ENCODE results near the gene MAP6.

The MAP6 gene

DNA sequence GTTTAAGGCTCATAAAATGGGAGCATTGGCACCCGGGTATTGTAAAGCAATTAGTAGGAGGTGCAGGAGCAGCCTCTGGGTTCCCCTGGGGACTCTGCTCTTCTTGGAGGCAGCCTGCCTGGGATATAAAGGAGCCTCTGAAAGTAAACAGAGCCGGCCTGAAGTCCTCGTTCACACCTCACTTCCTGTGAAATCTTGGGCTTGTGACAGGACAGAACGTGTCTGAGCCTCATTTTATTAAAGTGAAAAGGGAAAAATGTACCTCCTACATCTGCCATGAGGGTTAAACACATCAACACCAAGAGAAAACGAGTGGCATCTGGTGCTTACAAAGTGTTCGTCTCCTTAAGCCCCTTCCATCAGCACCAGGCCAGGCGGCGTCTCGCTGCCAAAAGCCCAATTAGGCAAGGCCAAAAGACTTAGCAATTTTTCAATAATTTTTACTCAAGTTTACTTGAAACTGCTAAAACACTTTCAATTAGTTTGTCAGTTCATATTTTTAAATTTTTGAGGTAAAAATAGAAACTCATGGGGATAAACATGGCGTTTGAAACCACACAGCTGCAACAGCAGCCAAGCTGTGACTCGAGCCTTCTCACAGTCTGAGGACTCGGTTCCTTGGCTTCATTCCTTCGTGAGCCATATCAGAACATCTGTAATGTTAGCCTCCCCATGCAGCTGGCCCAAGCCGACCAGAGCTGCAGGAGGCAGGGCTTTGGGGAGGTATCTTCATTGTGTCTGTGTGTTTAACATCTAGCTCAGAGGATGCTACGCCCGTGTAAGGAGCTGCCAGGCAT lies 33.6 kb downstream of the MAP6 start:
- no peak overlapping the region for H3K4me3 ChIP-seq (replicated peaks; ENCODE audit: low read depth, low read length)
- DNase-seq (ENCODE audit: extremely low read depth, low read depth): no peak
- TF ChIP-seq CTCF (IDR thresholded peaks at IDR 0.05; ENCODE audit: low read depth, low read length, missing control alignments): no peak

GRCh38 chr11:75633409-75634066 lies 35.3 kb downstream of the MAP6 start:
- DNase-seq (ENCODE audit: extremely low read depth, low read depth): no peak
- no peak overlapping the region for H3K4me3 ChIP-seq (replicated peaks; ENCODE audit: low read depth, low read length)
- no peak for TF ChIP-seq CTCF (IDR thresholded peaks at IDR 0.05; ENCODE audit: low read depth, low read length, missing control alignments)

GRCh38 chr11:75632962-75633361 lies 35.9 kb downstream of the MAP6 start:
- no peak for TF ChIP-seq CTCF (IDR thresholded peaks at IDR 0.05; ENCODE audit: low read depth, low read length, missing control alignments)
- DNase-seq (ENCODE audit: extremely low read depth, low read depth): no peak
- H3K4me3 ChIP-seq (replicated peaks; ENCODE audit: low read depth, low read length): no peak overlapping the region

DNA sequence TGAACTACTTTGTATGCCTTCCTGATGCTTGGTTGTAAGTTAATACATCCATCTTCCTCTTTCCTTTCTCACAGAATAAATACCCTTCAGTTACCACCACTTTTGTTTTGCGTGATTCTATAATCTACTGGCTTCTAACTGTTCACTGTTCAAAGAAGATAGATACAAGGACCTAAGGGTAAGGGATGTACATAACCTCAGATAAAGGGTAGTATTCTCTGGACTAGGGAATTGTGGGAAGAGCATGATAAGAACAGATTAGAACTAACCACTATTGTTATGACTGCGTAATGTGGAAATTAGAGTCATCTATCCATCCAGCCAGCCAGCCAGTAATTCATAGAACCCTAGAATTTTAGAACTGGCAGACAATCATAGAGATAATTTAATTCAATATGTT lies 36.4 kb downstream of the MAP6 start:
- no peak for TF ChIP-seq CTCF (IDR thresholded peaks at IDR 0.05; ENCODE audit: low read depth, low read length, missing control alignments)
- no peak for DNase-seq (ENCODE audit: extremely low read depth, low read depth)
- no peak overlapping the region for H3K4me3 ChIP-seq (replicated peaks; ENCODE audit: low read depth, low read length)

DNA sequence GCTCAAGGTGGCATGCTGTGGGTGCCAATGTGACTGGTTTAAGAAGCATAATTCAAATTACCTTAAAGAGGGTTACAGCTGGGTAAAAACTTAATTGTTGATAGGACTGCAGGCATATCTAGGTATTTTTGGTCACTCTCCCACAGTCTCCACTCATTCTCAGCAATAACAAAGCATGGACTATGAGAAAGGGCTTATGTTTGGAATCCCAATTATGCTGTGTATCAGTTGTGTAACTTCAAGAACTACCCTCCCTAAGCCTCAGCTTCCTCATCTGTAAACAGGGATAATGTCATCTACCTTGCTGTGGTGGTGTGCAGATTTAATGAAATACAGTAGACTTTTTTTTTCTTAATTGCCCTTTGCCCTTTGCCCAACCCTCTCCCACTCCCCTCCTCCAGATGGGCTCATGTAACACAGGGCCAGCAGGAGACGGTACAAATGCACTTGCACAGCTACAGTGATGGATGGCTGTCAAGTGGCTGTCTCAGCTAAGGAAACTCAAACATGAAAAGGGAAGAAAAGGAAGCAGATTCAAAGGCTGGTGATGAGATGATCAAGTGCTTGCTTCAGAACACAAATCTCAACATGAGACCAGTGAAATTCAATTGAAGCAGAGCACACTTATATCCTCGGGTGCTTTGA lies 37.6 kb downstream of the MAP6 start:
- no peak for DNase-seq (ENCODE audit: extremely low read depth, low read depth)
- H3K4me3 ChIP-seq (replicated peaks; ENCODE audit: low read depth, low read length): no peak overlapping the region
- TF ChIP-seq CTCF (IDR thresholded peaks at IDR 0.05; ENCODE audit: low read depth, low read length, missing control alignments): no peak

- no peak overlapping the region for H3K4me3 ChIP-seq (replicated peaks; ENCODE audit: low read depth, low read length)
- no peak for TF ChIP-seq CTCF (IDR thresholded peaks at IDR 0.05; ENCODE audit: low read depth, low read length, missing control alignments)
- no peak for DNase-seq (ENCODE audit: extremely low read depth, low read depth)
Observed at GRCh38 chr11:75627906-75628668, 40.8 kb downstream of the MAP6 start.
